Glomerular endothelial cell (primary cell): ENCODE data around the gene YTHDC1. TPM values are rescaled to one million over a fixed set of nuclear protein-coding genes. Genes with fewer than 3 reads are reported as not detected.
A peak's percentile ranks its signal among the peaks of the same experiment; 100 is the strongest.
"Not testable (repeated sequence)": the region's sequence is repeated elsewhere in the genome, so short reads cannot be mapped to it uniquely, and the experiment has no call there.

Experiments
- DNase-seq: peaks from one replicate; pipeline ENCODE4 v3.0.0-alpha.2; 2011; ENCODE audit warnings: low read depth, low spot score; ENCODE audit errors: extremely low read depth
- total RNA-seq: library from RNA; depleted of rRNA; stranded (reverse); fragments of >200 nt; gene quantifications from 2 replicates; pipeline ENCODE4 v1.2.3, GENCODE V29; 2015

Gene YTHDC1
- total RNA-seq, result 34.7 and 50.1 TPM in 2 replicates

GRCh38 chr4:68349649-68350360 is at the start of gene YTHDC1:
Gene YTHDC1, minus strand, starts transcription at chr4:68350090. Its CDS starts 337 bp downstream, at chr4:68349753.
- peak; percentile 81 for DNase-seq

- no peak for DNase-seq
Measured at GRCh38 chr4:68399306-68399705, 49.4 kb upstream of the YTHDC1 start.

GRCh38 chr4:68396756-68397155 is 46.9 kb upstream of the YTHDC1 start:
- no peak for DNase-seq

GRCh38 chr4:68391436-68391835 is 41.5 kb upstream of the YTHDC1 start:
- no peak for DNase-seq

GRCh38 chr4:68390205-68390935 is 40.5 kb upstream of the YTHDC1 start:
- DNase-seq, result no peak

GRCh38 chr4:68389386-68389913 is 39.6 kb upstream of the YTHDC1 start:
- DNase-seq, result not testable (repeated sequence)

- no peak for DNase-seq
Measured at GRCh38 chr4:68388347-68388865, 38.5 kb upstream of the YTHDC1 start.

GRCh38 chr4:68385267-68385666 is 35.4 kb upstream of the YTHDC1 start:
- no peak for DNase-seq

- DNase-seq, result no peak
Measured at GRCh38 chr4:68383115-68383514, 33.2 kb upstream of the YTHDC1 start.

GRCh38 chr4:68378226-68378625 is 28.3 kb upstream of the YTHDC1 start:
- no peak for DNase-seq

- DNase-seq, result peak; percentile 23
Measured at GRCh38 chr4:68375667-68376559, 26.0 kb upstream of the YTHDC1 start.

- DNase-seq, result peak; percentile 31
Measured at GRCh38 chr4:68373513-68373912, 23.6 kb upstream of the YTHDC1 start.

GRCh38 chr4:68372588-68372987 is 22.7 kb upstream of the YTHDC1 start:
- no peak for DNase-seq

- DNase-seq, result no peak
Measured at GRCh38 chr4:68369142-68369805, 19.4 kb upstream of the YTHDC1 start.

GRCh38 chr4:68368691-68369131 is 18.8 kb upstream of the YTHDC1 start:
- no peak for DNase-seq

GRCh38 chr4:68367835-68368234 is 17.9 kb upstream of the YTHDC1 start:
- DNase-seq, result no peak

GRCh38 chr4:68366600-68366999 is 16.7 kb upstream of the YTHDC1 start:
- no peak for DNase-seq

GRCh38 chr4:68365068-68365467 is 15.2 kb upstream of the YTHDC1 start:
- no peak for DNase-seq

- DNase-seq, result no peak
Measured at GRCh38 chr4:68361146-68361589, 11.3 kb upstream of the YTHDC1 start.
